Measurements from ENCODE around the gene SLC51B.
A peak's percentile ranks its signal among the peaks of the same experiment; 100 is the strongest.
"Not testable (repeated sequence)": the region's sequence is repeated elsewhere in the genome, so short reads cannot be mapped to it uniquely, and the experiment has no call there.

SLC51B gene

DNA sequence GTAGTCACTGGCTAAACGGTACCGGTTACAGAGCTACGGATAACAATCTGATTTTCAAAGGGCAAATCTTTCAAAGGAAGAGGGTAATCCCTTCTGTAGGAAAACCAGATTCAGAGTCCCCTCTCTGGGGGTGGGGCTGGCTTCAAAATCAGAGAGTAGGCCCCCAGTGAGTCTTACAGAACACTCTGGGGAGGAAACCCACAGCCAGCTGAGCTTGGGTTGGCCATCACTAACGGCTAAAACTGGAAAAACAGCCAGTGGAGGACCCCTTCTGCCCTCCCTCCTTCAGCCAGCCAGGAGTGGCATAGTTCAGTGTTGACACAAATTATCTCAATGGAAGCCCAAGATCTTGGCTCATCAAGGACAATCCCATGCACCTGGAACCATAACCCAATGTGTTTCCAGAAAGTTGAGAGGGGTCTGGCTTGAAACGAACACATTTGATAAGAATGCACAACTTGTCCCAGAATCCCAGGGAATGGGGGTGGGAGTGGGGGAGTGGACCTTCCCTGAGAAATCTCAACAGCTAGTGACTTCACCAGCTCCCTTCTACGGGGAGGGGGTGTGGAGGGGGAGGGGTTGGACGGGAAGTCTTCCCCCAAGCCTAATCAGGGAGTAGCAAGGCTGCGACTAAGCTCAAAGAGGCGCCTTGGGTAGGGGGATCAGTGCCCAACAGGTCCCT, 21.6 kb downstream of the SLC51B start:
- DNase-seq (ENCODE audit: low read depth) = no peak

DNA sequence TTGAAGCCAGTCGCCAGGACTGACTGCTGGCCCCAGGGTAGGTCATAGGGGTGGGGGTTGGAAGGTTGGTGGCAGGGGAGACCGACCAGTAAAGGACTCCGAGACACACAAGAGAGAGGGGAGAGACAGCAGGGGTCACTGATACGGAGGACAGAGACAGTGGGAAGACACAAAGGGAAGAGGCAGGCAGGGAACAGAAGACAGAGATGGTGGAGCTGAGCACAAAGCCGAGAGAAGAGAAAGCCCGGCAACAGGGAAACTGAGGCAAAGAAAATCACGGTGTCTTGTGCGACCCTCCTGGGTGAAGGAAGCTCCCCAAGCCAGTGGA, 22.1 kb downstream of the SLC51B start:
- DNase-seq (ENCODE audit: low read depth) = no peak

DNA sequence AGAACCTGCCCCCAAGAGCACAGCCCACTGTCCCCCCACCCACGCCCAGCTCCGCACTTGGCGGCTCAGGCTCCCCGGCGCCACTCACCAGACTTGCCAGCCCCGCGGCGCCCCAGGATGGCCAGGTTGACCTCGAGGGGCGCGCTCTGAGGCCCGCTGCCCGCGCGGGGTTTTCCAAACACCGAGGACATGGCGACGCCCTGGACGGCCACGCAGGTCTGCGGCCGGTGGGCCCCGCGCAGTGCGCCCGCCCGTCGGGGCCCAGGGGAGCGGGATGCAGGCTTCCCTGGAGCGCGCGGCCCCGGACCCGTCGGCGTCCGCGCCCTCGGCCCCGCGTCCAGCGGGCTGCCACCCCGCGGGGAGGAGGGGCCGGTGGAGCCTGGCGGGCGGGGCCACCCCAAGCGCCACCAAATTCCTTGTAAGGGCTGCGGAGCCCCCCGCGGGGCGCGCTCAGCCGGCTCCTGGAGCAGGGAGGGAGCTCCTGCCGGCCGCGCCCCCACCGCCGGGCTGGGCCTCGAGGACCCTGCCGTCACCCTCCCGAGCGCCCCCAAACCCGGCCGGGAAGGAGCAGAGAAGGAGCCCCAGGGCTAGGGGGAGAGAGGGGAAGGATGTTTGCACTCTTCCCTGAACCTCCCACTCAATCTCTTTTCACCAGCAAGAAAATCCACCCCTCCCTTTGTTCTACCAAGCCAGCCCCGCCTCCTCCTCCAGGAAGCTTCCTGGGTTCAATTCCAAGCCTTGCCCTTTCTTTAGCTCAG, 22.6 kb downstream of the SLC51B start, which contains the start of gene RASL12:
Gene RASL12, minus strand, starts transcription at position 347 of the 758 bp plus-strand sequence. Its CDS starts 156 bp downstream, at position 191.
- no peak for DNase-seq (ENCODE audit: low read depth)

DNA sequence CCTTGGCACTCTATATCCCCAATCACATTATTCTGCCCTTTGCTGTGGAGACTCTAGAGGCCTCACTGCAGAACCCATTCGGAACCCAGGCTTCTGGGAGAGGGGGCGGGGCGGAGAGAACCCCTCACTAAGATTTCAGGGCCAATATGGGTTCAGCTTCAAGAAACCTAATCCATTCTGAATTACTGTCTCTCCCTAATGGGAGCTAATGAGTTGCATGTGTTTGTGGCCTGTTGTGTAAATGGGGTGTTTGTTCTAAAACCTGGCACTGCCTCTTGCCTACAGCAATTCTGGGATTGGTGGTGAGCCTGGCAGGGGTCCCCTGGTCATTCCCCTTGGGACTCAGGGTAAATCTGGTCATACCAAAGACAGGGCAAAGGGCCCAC, 23.2 kb downstream of the SLC51B start:
- no peak for DNase-seq (ENCODE audit: low read depth)

DNA sequence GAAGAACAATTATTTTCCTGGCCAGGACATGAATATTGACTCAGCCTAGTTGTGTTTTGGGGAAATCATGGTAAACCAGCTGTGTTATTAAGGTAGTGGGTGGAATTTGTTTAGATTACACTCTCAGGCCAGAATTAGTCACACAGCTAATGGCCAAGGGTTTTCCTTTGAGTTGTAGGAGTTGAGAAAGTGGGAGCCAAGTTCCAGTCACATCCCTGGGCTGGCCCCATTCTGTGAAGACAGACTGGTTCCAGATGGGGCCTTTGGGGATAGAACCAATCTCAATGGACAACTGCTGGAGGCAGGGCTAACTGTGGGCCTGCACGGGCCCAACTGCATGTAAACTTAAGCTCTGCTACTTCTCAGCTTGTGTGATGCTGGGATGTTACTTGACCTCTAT, 24.0 kb downstream of the SLC51B start:
- peak; percentile 73 for DNase-seq (ENCODE audit: low read depth)

DNA sequence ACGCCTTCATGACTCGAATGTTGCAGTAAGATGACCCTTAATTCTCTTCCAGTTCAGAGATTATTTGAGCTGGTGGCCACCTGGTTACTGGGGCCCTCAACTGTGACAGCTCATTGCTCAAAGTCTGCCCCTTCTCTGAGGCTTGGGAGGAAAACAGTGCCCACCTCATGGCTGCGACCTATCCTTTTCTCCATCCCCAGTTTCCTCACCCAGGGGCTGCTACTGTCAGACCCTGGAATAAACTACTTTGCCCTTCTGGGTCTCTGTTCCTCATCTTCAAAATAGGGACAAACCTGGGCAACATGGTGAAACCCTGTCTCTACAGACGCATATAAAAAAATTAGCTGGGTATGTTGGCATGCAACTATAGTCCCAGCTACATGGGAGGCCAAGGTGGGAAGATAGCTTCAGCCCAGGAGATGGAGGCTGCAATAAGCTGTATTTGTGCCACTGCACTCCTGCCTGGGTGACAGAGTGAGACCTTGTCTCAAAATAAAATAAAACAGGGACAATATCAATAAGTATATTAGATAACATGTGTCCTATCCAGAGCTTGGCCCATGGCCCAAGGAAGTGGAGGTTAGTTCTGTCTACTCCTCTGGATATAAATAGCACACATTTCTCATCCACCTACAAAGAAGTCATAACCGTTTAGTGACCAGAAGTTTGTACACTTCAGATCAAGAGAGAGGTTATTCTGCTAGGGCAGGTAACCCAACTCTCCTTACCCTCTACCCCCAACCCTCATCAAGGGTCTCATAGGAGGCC, 24.8 kb downstream of the SLC51B start:
- no peak for DNase-seq (ENCODE audit: low read depth)

DNA sequence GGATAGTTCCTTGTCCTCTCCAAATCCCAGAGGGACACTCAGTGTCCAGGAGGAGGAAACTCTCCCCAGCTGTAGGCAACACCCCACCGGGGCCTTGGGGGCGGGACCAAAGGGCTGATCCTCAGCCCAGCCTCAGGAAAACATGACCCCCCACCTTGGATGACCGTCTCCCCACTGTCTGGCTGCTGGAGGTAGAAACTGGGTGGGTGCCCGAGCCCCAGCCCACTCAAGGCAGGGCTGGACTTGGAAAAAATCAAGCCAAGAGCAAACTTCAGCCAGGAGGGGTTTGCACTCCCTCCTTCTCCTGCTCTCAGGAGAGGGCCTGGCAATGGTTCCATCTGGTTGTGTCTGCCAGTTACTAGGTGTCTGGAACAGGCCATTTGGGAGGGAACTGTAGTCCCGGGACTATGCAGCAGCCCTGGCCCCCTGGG, 26.2 kb downstream of the SLC51B start:
- no peak for DNase-seq (ENCODE audit: low read depth)

DNA sequence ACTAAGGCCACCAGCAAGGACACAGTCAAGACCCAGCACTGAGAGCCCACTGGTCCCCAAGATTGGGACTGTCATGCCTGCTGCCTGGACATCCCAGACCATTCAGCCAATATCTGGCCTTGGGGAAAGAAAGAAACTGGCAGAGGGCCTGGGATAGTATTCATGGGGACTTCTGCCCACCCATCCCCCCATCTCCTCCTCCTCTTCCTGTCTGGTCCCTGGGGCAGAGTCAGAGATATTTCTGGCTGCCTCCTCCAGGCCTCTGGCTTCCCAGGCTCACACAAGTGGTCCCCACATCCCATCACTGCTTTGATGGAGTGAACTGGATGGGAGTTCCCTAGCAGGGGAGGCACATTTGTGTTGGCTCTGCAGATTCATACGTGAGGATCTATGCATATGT, 26.8 kb downstream of the SLC51B start:
- DNase-seq (ENCODE audit: low read depth) = no peak

DNA sequence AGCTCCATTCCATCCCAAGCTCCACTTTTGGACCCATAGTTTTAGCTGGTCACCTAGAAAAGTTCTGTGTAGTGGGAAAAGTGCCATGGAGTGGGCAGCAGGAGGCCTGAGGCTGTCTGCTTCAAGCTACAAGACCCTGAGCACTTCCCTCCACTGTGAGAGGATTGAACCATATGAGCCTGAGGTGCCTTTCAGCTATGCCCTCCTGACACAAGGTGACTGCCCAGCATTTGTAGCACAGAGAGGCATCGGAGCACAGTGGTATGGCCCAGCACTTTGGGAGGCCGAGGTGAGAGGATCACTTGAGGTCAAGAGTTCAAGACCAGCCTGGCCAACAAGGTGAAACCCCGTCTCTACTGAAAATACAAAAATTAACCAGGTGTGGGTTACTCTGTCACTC, 27.4 kb downstream of the SLC51B start:
- no peak for DNase-seq (ENCODE audit: low read depth)

DNA sequence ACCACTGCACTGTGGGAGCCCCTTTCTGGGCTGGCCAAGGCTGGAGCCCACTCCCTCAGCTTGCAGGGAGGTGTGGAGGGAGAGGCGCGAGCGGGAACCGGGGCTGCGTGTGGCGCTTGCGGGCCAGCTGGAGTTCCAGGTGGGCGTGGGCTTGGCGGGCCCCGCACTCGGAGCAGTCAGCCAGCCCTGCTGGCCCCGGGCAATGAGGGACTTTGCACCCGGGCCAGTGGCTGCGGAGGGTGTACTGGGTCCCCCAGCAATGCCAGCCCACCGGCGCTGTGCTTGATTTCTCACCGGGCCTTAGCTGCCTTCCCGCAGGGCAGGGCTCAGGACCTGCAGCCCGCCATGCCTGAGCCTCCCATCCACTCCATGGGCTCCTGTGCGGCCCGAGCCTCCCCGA, 29.8 kb downstream of the SLC51B start:
- DNase-seq (ENCODE audit: low read depth) = not testable (repeated sequence)

DNA sequence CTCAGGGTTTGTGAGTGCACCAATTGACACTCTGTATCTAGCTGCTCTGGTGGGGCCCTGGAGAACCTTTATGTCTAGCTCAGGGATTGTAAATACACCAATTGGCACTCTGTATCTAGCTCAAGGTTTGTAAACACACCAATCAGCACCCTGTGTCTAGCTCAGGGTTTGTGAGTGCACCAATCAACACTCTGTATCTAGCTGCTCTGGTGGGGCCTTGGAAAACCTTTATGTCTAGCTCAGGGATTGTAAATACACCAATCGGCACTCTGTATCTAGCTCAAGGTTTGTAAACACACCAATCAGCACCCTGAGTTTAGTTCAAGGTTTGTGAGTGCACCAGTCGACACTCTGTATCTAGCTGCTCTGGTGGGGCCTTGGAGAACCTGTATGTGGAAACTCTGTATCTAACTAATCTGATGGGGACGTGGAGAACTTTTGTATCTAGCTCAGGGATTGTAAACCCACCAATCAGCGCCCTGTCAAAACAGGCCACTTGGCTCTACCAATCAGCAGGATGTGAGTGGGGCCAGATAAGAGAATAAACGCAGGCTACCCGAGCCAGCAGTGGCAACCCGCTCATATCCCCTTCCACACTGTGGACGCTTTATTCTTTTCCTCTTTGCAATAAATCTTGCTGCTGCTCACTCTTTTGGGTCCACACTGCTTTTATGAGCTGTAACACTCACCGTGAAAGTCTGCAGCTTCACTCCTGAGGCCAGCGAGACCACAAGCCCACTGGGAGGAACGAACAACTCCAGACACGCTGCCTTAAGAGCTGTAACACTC, 30.6 kb downstream of the SLC51B start:
- not testable (repeated sequence) for DNase-seq (ENCODE audit: low read depth)

DNA sequence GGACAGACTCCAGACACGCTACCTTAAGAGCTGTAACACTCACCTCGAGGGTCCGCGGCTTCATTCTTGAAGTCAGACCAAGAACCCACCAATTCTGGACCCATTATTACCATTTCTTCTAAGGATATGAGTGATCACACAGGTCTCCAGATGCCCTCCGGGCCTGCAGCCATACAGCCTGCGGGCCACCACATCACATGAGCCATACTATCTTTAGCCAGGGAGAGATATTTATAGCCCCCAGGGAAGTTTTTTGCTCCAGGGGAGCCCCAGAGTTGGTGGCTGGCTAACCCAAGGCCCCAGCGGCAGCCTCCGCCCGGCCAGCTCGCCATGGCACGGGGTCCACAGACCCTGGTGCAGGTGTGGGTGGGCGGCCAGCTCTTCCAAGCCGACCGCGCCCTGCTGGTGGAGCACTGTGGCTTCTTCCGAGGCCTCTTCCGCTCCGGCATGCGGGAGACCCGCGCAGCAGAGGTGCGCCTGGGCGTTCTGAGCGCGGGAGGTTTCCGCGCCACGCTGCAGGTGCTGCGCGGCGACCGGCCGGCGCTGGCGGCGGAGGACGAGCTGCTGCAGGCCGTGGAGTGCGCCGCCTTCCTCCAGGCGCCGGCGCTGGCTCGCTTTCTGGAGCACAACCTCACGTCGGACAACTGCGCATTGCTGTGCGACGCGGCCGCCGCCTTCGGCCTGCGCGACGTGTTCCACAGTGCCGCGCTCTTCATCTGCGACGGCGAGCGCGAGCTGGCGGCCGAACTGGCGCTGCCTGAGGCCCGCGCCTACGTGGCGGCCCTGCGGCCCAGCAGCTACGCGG, 31.5 kb downstream of the SLC51B start, which contains the start of gene KBTBD13:
Gene KBTBD13, plus strand, starts transcription at position 261 of the 805 bp plus-strand sequence. Its CDS starts 70 bp downstream, at position 331.
- DNase-seq (ENCODE audit: low read depth) = no peak

DNA sequence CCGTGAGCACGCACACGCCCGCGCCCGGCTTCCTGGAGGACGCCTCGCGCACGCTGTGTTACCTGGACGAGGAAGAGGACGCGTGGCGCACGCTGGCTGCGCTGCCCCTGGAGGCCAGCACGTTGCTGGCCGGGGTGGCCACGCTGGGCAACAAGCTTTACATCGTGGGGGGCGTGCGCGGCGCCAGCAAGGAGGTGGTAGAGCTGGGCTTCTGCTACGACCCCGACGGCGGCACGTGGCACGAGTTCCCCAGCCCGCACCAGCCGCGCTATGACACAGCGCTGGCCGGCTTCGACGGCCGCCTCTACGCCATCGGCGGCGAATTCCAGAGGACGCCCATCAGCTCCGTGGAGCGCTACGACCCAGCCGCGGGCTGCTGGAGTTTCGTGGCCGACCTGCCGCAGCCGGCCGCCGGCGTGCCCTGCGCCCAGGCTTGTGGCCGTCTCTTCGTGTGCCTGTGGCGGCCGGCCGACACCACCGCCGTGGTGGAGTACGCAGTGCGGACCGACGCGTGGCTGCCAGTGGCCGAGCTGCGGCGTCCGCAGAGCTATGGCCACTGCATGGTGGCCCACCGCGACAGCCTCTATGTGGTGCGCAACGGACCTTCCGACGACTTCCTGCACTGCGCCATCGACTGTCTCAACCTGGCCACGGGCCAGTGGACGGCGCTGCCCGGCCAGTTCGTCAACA, 32.2 kb downstream of the SLC51B start:
- DNase-seq (ENCODE audit: low read depth) = no peak

DNA sequence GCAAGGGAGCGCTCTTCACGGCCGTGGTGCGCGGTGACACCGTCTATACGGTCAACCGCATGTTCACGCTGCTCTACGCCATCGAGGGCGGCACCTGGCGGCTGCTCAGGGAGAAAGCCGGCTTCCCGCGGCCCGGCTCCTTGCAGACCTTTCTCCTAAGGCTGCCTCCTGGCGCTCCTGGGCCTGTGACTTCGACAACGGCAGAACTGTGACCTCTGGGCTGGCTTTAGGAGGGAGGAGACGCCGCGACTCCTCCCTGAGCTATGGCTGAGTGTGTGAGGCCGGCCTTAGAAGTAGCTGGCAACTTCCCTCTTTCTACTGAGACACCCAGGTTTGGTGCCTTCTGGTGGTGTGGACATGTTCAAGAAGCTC, 32.8 kb downstream of the SLC51B start:
- DNase-seq (ENCODE audit: low read depth) = no peak

DNA sequence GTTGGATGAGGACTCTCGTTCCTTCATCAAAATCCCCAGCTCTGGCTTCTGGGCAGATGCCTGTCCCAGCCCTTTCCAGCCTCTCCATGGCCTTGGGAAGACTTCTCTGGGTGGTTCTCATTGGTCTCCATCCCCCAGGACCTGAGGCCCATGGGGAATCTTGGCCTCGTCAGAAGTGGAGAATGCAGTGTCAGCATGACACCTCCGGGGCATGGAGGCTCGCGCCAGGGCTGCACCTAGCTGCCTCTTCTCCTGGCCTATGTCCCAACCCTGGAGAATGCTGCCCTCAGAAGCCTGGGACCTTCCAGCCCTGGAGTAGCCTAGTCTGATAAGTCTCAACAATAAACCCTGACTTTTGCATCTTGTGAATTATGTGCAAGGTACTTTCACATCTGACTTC, 34.4 kb downstream of the SLC51B start:
- no peak for DNase-seq (ENCODE audit: low read depth)

DNA sequence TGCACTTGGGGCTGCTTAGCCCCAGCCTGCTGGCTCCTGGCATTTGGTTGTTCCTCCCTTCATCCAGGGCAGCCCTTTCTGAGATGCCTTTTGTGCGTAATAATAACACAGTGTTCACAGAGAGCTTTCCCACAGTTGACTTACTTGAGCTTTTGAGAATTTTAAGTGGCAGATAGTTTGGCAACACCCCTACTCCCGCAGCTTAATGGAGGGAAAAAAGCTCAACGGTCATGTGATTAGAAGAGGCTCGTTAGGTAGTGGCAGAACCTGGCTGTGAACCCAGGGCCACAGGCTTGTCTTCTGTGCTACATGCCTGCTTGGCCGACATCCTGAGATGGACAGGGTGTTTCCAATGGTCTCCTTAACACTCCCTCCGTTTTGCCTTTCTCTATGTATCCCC, 36.1 kb downstream of the SLC51B start:
- no peak for DNase-seq (ENCODE audit: low read depth)

DNA sequence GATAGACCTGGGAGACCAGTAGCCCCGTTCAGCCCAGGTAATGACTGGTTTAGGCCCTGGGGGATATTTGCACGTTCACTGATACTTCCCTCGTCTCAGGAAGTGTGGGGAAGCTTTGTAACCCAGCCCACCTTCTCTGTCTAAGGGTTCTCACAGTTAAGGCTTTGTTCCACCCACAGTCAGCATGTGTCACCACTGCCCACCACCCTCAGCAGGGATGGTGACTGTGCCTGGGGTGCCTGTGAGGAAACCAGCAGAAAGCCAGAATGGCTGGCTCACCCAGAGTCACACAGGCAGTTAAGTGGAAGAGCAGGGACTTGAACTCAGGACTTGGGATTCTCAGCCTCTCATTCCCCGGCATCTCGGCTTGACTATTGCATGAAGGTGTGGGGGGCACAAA, 36.6 kb downstream of the SLC51B start:
- DNase-seq (ENCODE audit: low read depth) = no peak

DNA sequence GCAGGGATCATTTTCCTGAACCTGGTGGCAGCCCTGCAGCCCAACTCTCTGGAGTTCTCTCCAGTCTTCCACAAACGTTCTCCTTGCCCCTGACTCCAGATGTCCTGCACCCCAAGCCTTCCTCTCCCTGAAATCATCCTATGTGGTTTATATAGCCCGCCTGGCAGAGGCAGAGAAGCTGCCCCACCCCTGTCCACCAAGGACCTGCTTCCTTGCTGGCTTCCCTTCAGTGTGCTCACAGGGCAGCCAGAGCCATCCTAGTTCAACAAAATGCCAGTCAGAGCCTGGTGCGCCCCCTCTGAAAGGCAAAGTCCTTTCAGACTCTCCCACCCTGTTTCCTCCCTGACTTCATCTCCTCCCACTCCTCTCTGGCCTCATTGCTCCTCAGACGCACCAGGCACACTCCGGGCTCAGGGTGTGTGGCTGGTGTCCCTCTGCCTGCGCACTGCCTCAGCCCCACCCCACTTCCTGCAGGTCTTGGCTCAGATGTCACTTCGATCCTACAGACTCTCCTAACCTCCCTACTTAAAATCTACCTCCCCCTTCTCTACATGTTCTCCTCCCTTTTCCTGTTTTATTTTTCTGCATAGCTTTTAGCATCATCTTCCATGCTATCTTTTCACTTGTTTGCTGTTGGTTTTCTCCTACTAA, 37.2 kb downstream of the SLC51B start:
- DNase-seq (ENCODE audit: low read depth) = no peak

DNA sequence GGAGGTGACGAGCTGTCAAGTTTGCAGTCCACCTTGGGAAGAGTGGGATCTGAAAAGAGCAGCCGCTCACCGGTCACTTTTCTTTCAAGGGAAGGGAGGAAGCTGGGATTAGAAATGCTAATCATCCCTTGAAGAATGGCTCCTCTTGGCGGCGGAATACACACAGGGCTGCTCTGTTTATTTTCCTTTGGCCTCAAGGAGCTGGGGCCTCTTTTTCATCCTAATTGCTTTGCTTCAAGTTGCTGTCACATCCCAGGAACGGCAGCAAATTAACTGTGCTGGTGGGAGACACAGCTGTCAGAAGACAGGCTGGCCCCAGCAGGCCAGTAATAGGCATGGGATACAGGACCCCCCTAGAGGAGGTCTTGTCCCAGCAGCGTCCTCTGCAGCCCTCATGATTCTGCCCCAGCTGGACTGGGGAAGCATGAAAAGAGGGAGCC, 38.1 kb downstream of the SLC51B start:
- DNase-seq (ENCODE audit: low read depth) = no peak

Data from non-pigmented ciliary epithelial cell (primary cell).